Endothelial cell of umbilical vein (primary cell): ENCODE data around the gene IL18. TPM values are rescaled to one million over a fixed set of nuclear protein-coding genes. Genes with fewer than 3 reads are reported as not detected.

Source experiments
- BruUV-seq: library from RNA; stranded (reverse); fragments of 400-500 nt; replicated peaks from 2 replicates; lab custom pipeline; 2021; lab: Mats Ljungman, UMichigan
- CTCF ChIA-PET: fragments of 300-600, 350-600 bp; sonication (Branson Sonifier 250); formaldehyde crosslinking; loops from one replicate; lab custom pipeline; 2021; ENCODE audit warnings: antibody characterized with exemption, inconsistent platforms; lab: Charles Lee
- POLR2A ChIA-PET: fragments of 300-600, 350-600 bp; sonication (Branson Sonifier 250); formaldehyde crosslinking; loops from one replicate; lab custom pipeline; 2021; ENCODE audit warnings: antibody characterized with exemption, inconsistent platforms; lab: Charles Lee
- DNase-seq: peaks from one replicate; pipeline ENCODE4 v3.0.0-alpha.2; 2011; ENCODE audit warnings: low read depth, low spot score
- FAIRE-seq: peaks from 2 replicates; lab custom pipeline; 2011; peaks lifted over from hg19 to GRCh38; lab: Jason Lieb, UNC
- H2AFZ ChIP-seq: 2 replicates; pipeline ENCODE4 v1.6.0; 2012; ENCODE audit warnings: low read depth, low read length, control low read depth, inconsistent platforms
- H3K27ac ChIP-seq: 2 replicates; pipeline ENCODE4 v1.5.1; 2011; ENCODE audit warnings: low read depth, mild to moderate bottlenecking, control low read depth, low read length, moderate library complexity; ENCODE audit not compliant: insufficient read depth
- H3K27me3 ChIP-seq, 2 experiments: 2 replicates each; pipeline versions ENCODE4 v1.6.0 to v1.6.1; 2011; ENCODE audit warnings: low read length in 2 of 2, mixed read lengths in 1 of 2; ENCODE audit not compliant: control insufficient read depth in 2 of 2, insufficient read depth in 2 of 2
- H3K36me3 ChIP-seq, 2 experiments: 2 replicates in 1 of 2; 3 replicates in 1 of 2; pipeline ENCODE4 v1.5.1; 2011; ENCODE audit warnings: low read length in 2 of 2, mild to moderate bottlenecking in 1 of 2, moderate library complexity in 1 of 2; ENCODE audit not compliant: control insufficient read depth in 2 of 2, insufficient read depth in 2 of 2; ENCODE audit errors: extremely low read depth in 1 of 2
- H3K4me1 ChIP-seq: 3 replicates; pipeline ENCODE4 v1.5.1; 2011; ENCODE audit warnings: mild to moderate bottlenecking, low read length; ENCODE audit not compliant: control insufficient read depth, insufficient read depth; ENCODE audit errors: extremely low read depth
- H3K4me2 ChIP-seq: 2 replicates; pipeline ENCODE4 v1.6.1; 2011; ENCODE audit warnings: low read length, control low read depth, mixed read lengths; ENCODE audit not compliant: insufficient read depth
- H3K4me3 ChIP-seq, 3 experiments: fragments of 200-600 bp in 1 of 3; sonication (generic), shearing (Covaris generic) in 1 of 3; replicated peaks in 1 of 3; 2 replicates each; pipeline ENCODE4 v1.5.1; 2011 to 2016; ENCODE audit warnings: control low read depth in 3 of 3, low read length in 3 of 3, mild to moderate bottlenecking in 2 of 3, inconsistent platforms in 1 of 3, low read depth in 1 of 3, moderate library complexity in 1 of 3; ENCODE audit not compliant: insufficient read depth in 1 of 3
- H3K79me2 ChIP-seq: 2 replicates; pipeline ENCODE4 v1.6.0; 2012; ENCODE audit warnings: low read length, inconsistent platforms; ENCODE audit not compliant: control insufficient read depth, insufficient read depth
- H3K9ac ChIP-seq: replicated peaks from 2 replicates; pipeline ENCODE3; 2011; ENCODE audit warnings: low read length, control low read depth; ENCODE audit not compliant: insufficient read depth; ENCODE audit errors: extremely low read depth
- H3K9me1 ChIP-seq: replicated peaks from 3 replicates; pipeline ENCODE4 v1.6.0; 2011; ENCODE audit warnings: mild to moderate bottlenecking, low read length; ENCODE audit not compliant: control insufficient read depth, insufficient read depth; ENCODE audit errors: extremely low read depth
- H3K9me3 ChIP-seq: replicated peaks from 2 replicates; pipeline ENCODE4 v1.5.1; 2012; ENCODE audit warnings: low read length, inconsistent platforms; ENCODE audit not compliant: control insufficient read depth, insufficient read depth
- H4K20me1 ChIP-seq: replicated peaks from 2 replicates; pipeline ENCODE3; 2011; ENCODE audit warnings: mild to moderate bottlenecking, low read length; ENCODE audit not compliant: control insufficient read depth, insufficient read depth; ENCODE audit errors: extremely low read depth
- EZH2 ChIP-seq: IDR thresholded peaks from 2 replicates; pipeline ENCODE4 v1.6.1; 2012; ENCODE audit warnings: borderline replicate concordance, low read depth, mild to moderate bottlenecking, moderate library complexity, low read length, inconsistent platforms; ENCODE audit not compliant: severe bottlenecking
- FOS ChIP-seq: IDR thresholded peaks from 2 replicates; pipeline ENCODE4 v1.6.1; 2011; ENCODE audit warnings: mild to moderate bottlenecking, low read length, moderate library complexity, borderline replicate concordance; ENCODE audit not compliant: insufficient read depth
- GATA2 ChIP-seq: IDR thresholded peaks from 2 replicates; pipeline ENCODE4 v1.7.0; 2011; ENCODE audit warnings: low read depth, mild to moderate bottlenecking, moderate library complexity, mixed read lengths, low read length; ENCODE audit not compliant: insufficient read length, insufficient read depth
- JUN ChIP-seq: IDR thresholded peaks from 2 replicates; pipeline ENCODE4 v1.6.1; 2011; ENCODE audit warnings: borderline replicate concordance, low read depth; ENCODE audit not compliant: insufficient read length, insufficient read depth
- MYC ChIP-seq: IDR thresholded peaks from one replicate; pipeline ENCODE4 v1.6.1; 2011; ENCODE audit warnings: mild to moderate bottlenecking, low read depth, low read length
- POLR2A ChIP-seq: IDR thresholded peaks from 2 replicates; pipeline ENCODE4 v1.6.1; 2012; ENCODE audit warnings: low read depth, mild to moderate bottlenecking, control low read depth, low read length
- POLR2AphosphoS5 ChIP-seq: IDR thresholded peaks from 2 replicates; pipeline ENCODE4 v1.6.1; 2012; ENCODE audit warnings: low read depth, mild to moderate bottlenecking, control low read depth, low read length, moderate library complexity; ENCODE audit not compliant: insufficient read depth
- dilution Hi-C: fragments of 300-500 bp; cut with MboI; formaldehyde crosslinking; loops from one replicate; pipeline ENCODE4 v1.15.0; 2019; ENCODE audit warnings: low sequenced_read_pairs; ENCODE audit not compliant: extremely low pct_ligation_motif_present
- intact Hi-C: fragments of 100-400 bp; cut with micrococcal nuclease; formaldehyde crosslinking; loops from one replicate; pipeline ENCODE4 v1.10.0; 2022
- polyA plus RNA-seq, 4 experiments: library from polyadenylated mRNA; depleted of rRNA in 3 of 4; stranded (reverse) in 3 of 4; unstranded in 1 of 4; fragments of >200 nt; gene quantifications; 2 replicates each; pipeline versions ENCODE4 v1.2.1 to v1.2.3, GENCODE V29; 2011 to 2012; ENCODE audit warnings: missing spikeins in 1 of 4
- total RNA-seq: library from RNA; stranded (reverse); gene quantifications from 2 replicates; pipeline ENCODE4 v1.2.3, GENCODE V29; 2021
- TF ChIP-seq, protein P1 (sequence below), 2 donors: IDR thresholded peaks; 1 replicate in 1 of 2; 2 replicates in 1 of 2; pipeline ENCODE4 v1.5.1; 2011; ENCODE audit warnings: low read length in 2 of 2, mild to moderate bottlenecking in 2 of 2, moderate library complexity in 2 of 2, control low read depth in 1 of 2, inconsistent platforms in 1 of 2, low read depth in 1 of 2; ENCODE audit not compliant: insufficient read depth in 1 of 2; ENCODE audit errors: extremely low read depth in 1 of 2
- TF ChIP-seq, protein P2 (sequence below): IDR thresholded peaks from 2 replicates; pipeline ENCODE4 v1.6.1; 2011; ENCODE audit not compliant: insufficient read depth, insufficient read length

Gene IL18
- total and polyA plus RNA-seq, 2 donors (not counting 3 experiments of a cell fraction or from before 2014, with no cell fraction given): 0.73 to 1.5 TPM

- H3K4me1 ChIP-seq: peaks cover 10% of the 10 kb centered on the region
- TF ChIP-seq POLR2AphosphoS5: no peak
- TF ChIP-seq, protein P1, sequence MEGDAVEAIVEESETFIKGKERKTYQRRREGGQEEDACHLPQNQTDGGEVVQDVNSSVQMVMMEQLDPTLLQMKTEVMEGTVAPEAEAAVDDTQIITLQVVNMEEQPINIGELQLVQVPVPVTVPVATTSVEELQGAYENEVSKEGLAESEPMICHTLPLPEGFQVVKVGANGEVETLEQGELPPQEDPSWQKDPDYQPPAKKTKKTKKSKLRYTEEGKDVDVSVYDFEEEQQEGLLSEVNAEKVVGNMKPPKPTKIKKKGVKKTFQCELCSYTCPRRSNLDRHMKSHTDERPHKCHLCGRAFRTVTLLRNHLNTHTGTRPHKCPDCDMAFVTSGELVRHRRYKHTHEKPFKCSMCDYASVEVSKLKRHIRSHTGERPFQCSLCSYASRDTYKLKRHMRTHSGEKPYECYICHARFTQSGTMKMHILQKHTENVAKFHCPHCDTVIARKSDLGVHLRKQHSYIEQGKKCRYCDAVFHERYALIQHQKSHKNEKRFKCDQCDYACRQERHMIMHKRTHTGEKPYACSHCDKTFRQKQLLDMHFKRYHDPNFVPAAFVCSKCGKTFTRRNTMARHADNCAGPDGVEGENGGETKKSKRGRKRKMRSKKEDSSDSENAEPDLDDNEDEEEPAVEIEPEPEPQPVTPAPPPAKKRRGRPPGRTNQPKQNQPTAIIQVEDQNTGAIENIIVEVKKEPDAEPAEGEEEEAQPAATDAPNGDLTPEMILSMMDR (IDR thresholded peaks at IDR 0.05; ENCODE audit: extremely low read depth in 1 of 2, insufficient read depth in 1 of 2, low read depth in 1 of 2, low read length in 2 of 2): no peak
- no peak for TF ChIP-seq MYC
- TF ChIP-seq POLR2A: no peak
- TF ChIP-seq, protein P2, sequence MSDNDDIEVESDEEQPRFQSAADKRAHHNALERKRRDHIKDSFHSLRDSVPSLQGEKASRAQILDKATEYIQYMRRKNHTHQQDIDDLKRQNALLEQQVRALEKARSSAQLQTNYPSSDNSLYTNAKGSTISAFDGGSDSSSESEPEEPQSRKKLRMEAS: no peak
- no peak for TF ChIP-seq JUN
- TF ChIP-seq GATA2: no peak
- no peak for TF ChIP-seq EZH2
- TF ChIP-seq FOS: no peak
- no peak overlapping the region for H3K4me2 ChIP-seq
- POLR2A ChIA-PET: no interaction called here
- intact Hi-C loops (no loop called here), dilution Hi-C loops (no loop called here)
- no peak overlapping the region for H3K27ac ChIP-seq
- H3K9ac ChIP-seq: no peak overlapping the region
- H3K79me2 ChIP-seq: no peaks in the 10 kb centered on the region
- no peaks in the 10 kb centered on the region for H3K9me3 ChIP-seq
- FAIRE-seq (no peak), DNase-seq (no peak)
- H3K27me3 ChIP-seq: no peaks in the 10 kb centered on the region
- no peaks in the 10 kb centered on the region for H3K36me3 ChIP-seq
- no peaks in the 10 kb centered on the region for H3K9me1 ChIP-seq
- CTCF ChIA-PET: interaction anchor here (1.0 to 2.8 kb wide), 3 partner anchors 19 to 43 kb away, joined by 3 to 9 read pairs (median 3); partner anchors contain the start of gene BCO2
- no peak overlapping the region for H2AFZ ChIP-seq
- no TSS peak for BruUV-seq
- no peak overlapping the region for H3K4me3 ChIP-seq
- H4K20me1 ChIP-seq: no peaks in the 10 kb centered on the region
These were observed 31.2 kb downstream of the IL18 start for GRCh38 chr11:112132737-112133136.
